Measurements from ENCODE around the gene MDFIC2. TPM values are rescaled to one million over a fixed set of nuclear protein-coding genes. Genes with fewer than 3 reads are reported as not detected.
"Not testable (repeated sequence)": the region's sequence is repeated elsewhere in the genome, so short reads cannot be mapped to it uniquely, and the experiment has no call there.

The MDFIC2 gene
- total RNA-seq, 2 experiments from 2014 or later: not detected

DNA sequence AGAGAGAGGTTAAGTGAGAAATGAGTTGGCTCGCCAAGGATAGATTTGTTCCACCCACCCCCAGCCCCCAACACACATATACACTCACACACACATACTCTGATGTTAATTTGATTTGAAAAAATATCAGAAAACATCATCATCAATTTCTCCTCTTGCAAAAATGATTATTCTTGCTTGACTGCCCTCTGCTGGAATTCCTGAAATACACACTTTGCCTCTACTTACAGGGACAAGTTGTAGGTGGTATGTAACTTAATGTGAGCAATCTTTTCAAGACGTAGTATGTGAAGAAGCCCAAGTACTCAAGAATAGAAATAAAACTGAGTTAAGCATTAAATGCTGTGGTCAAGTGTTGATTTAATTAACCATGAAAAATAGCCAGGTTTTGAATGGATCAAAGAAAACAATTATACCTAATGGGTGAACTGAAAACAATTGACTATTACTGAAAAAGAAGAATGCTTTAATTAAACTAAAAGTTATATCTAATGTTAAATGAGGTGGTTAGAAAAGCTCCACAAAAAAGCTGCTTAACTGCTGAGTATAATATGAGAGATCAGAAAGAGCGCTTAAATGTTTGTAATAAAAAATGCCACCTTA lies 46.6 kb upstream of the MDFIC2 start:
- no peak overlapping the region for H3K4me2 ChIP-seq (ENCODE audit: low read length)
- H3K36me3 ChIP-seq (ENCODE audit: insufficient read depth, low read length): no peaks in the 10 kb centered on the region
- H3K9me3 ChIP-seq (ENCODE audit: low read length): no peaks in the 10 kb centered on the region
- intact Hi-C loops (cut with micrococcal nuclease; ENCODE audit: unreplicated experiment): loop anchor here (5.0 to 10.0 kb wide), 2 partner anchors 112 to 294 kb away; no protein-coding TSS in a partner anchor
- ChIA-PET POLR2A (interaction anchor here (0.6 kb wide), 1 partner anchor 732 kb away, joined by 5 read pairs; no protein-coding TSS in a partner anchor), CTCF (ENCODE audit: unreplicated experiment) (no interaction called here)
- no peak overlapping the region for H3K4me3 ChIP-seq (ENCODE audit: low read depth, low read length, poor library complexity, severe bottlenecking)
- no TSS peak for BruUV-seq (replicated peaks)
- no peaks in the 10 kb centered on the region for H3K9me2 ChIP-seq (ENCODE audit: insufficient read depth, low read length)
- TF ChIP-seq EZH2phosphoT487 (IDR thresholded peaks at IDR 0.05; ENCODE audit: borderline replicate concordance, low read depth, low read length): no peak
- TF ChIP-seq, protein P1, sequence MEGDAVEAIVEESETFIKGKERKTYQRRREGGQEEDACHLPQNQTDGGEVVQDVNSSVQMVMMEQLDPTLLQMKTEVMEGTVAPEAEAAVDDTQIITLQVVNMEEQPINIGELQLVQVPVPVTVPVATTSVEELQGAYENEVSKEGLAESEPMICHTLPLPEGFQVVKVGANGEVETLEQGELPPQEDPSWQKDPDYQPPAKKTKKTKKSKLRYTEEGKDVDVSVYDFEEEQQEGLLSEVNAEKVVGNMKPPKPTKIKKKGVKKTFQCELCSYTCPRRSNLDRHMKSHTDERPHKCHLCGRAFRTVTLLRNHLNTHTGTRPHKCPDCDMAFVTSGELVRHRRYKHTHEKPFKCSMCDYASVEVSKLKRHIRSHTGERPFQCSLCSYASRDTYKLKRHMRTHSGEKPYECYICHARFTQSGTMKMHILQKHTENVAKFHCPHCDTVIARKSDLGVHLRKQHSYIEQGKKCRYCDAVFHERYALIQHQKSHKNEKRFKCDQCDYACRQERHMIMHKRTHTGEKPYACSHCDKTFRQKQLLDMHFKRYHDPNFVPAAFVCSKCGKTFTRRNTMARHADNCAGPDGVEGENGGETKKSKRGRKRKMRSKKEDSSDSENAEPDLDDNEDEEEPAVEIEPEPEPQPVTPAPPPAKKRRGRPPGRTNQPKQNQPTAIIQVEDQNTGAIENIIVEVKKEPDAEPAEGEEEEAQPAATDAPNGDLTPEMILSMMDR (conservative IDR thresholded peaks at IDR 0.05; ENCODE audit: low read length): peak; percentile 82
- no peaks in the 10 kb centered on the region for H4K20me1 ChIP-seq (ENCODE audit: insufficient read depth, low read length)
- H3K79me2 ChIP-seq (ENCODE audit: insufficient read depth, low read depth, low read length): no peaks in the 10 kb centered on the region
- no peak overlapping the region for H3K27ac ChIP-seq (ENCODE audit: low read depth, low read length, poor library complexity, severe bottlenecking)
- H3K4me1 ChIP-seq (ENCODE audit: insufficient read depth, low read length, poor library complexity, severe bottlenecking): no peaks in the 10 kb centered on the region
- no peak overlapping the region for H2AFZ ChIP-seq (ENCODE audit: low read length)
- DNase-seq (ENCODE audit: low spot score): peak; percentile 13

DNA sequence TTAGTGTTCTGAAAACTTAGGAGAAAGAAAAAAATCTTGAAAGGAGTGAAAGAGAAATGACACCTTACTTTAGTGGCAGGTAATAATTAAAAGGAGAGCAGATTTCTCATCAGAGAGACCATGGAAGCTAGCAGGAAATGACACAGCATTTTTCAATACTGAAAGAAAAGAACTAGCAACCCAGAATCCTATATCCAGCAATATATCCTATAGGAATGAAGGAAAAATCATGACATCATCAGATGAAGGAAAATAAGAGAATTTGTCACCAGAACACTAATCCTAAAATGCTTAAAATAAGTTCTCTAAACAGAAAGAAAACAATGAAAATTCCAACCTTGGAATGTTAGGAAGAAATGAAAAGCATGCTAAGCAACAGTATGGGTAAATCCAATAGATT lies 39.8 kb upstream of the MDFIC2 start:
- POLR2A ChIA-PET: interaction anchor here (0.7 kb wide), 1 partner anchor 266 kb away, joined by 3 read pairs; no protein-coding TSS in a partner anchor
- CTCF ChIA-PET (ENCODE audit: unreplicated experiment): no interaction called here
- Histone ChIP-seq H3K4me3 (ENCODE audit: low read depth, low read length, poor library complexity, severe bottlenecking) (no peak overlapping the region), H3K9me3 (ENCODE audit: low read length) (no peaks in the 10 kb centered on the region), H3K27ac (ENCODE audit: low read depth, low read length, poor library complexity, severe bottlenecking) (no peak overlapping the region), H3K4me2 (ENCODE audit: low read length) (no peak overlapping the region), H3K4me1 (ENCODE audit: insufficient read depth, low read length, poor library complexity, severe bottlenecking) (no peaks in the 10 kb centered on the region), H4K20me1 (ENCODE audit: insufficient read depth, low read length) (no peaks in the 10 kb centered on the region), H3K36me3 (ENCODE audit: insufficient read depth, low read length) (no peaks in the 10 kb centered on the region), H3K79me2 (ENCODE audit: insufficient read depth, low read depth, low read length) (no peaks in the 10 kb centered on the region), H3K9me2 (ENCODE audit: insufficient read depth, low read length) (no peaks in the 10 kb centered on the region), H2AFZ (ENCODE audit: low read length) (no peak overlapping the region)
- TF ChIP-seq, protein P1 (conservative IDR thresholded peaks at IDR 0.05; ENCODE audit: low read length): no peak
- TF ChIP-seq EZH2phosphoT487 (IDR thresholded peaks at IDR 0.05; ENCODE audit: borderline replicate concordance, low read depth, low read length): no peak
- intact Hi-C loops (cut with micrococcal nuclease; ENCODE audit: unreplicated experiment): loop anchor here (10.0 kb wide), 1 partner anchor 287 kb away; no protein-coding TSS in a partner anchor
- no TSS peak for BruUV-seq (replicated peaks)
- DNase-seq (ENCODE audit: low spot score): no peak

DNA sequence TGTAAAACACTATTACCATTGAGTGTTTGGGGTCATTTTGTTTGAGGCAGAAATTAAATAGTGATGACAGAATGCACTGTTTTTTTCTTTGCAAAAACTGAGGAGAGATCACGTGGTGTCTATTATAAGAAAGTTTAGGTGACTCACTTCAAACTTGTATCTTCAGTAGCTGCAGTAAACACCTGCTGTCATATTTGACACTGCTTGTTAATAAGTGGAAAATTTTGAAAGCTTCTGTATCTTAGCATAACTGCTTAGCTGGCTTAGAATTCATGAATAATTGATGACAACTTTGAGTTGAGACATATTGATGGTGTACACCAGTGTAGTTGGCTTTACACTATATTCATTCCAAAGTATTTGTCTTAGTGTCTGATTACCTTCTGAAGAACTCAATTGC lies 29.7 kb upstream of the MDFIC2 start:
- no peaks in the 10 kb centered on the region for H3K9me2 ChIP-seq (ENCODE audit: insufficient read depth, low read length)
- ChIA-PET POLR2A (no interaction called here), CTCF (ENCODE audit: unreplicated experiment) (no interaction called here)
- H3K79me2 ChIP-seq (ENCODE audit: insufficient read depth, low read depth, low read length): no peaks in the 10 kb centered on the region
- H3K36me3 ChIP-seq (ENCODE audit: insufficient read depth, low read length): no peaks in the 10 kb centered on the region
- TF ChIP-seq EZH2phosphoT487 (IDR thresholded peaks at IDR 0.05; ENCODE audit: borderline replicate concordance, low read depth, low read length): no peak
- TF ChIP-seq, protein P1 (conservative IDR thresholded peaks at IDR 0.05; ENCODE audit: low read length): no peak
- H3K27ac ChIP-seq (ENCODE audit: low read depth, low read length, poor library complexity, severe bottlenecking): no peak overlapping the region
- H3K9me3 ChIP-seq (ENCODE audit: low read length): no peaks in the 10 kb centered on the region
- no peak overlapping the region for H3K4me2 ChIP-seq (ENCODE audit: low read length)
- no peak overlapping the region for H2AFZ ChIP-seq (ENCODE audit: low read length)
- DNase-seq (ENCODE audit: low spot score): no peak
- intact Hi-C loops (cut with micrococcal nuclease; ENCODE audit: unreplicated experiment): loop anchor here (10.0 kb wide), 1 partner anchor 63 kb away; no protein-coding TSS in a partner anchor
- BruUV-seq (replicated peaks): no TSS peak
- H4K20me1 ChIP-seq (ENCODE audit: insufficient read depth, low read length): no peaks in the 10 kb centered on the region
- no peak overlapping the region for H3K4me3 ChIP-seq (ENCODE audit: low read depth, low read length, poor library complexity, severe bottlenecking)
- H3K4me1 ChIP-seq (ENCODE audit: insufficient read depth, low read length, poor library complexity, severe bottlenecking): no peaks in the 10 kb centered on the region

DNA sequence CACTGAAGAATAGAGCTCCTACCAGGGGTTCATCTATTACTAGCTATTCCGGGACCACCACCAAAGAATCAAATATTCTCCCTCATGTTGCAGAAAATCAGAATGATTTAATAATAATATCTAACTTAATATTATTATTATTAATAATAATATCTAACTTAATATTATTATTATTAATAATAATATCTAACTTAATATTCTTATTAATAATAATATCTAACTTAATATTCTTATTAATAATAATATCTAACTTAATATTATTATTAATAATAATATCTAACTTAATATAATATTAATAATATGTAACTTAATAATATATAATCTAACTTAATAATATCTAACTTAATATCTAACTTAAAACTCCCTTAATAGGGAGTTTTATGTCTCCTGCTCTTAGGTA lies 24.4 kb upstream of the MDFIC2 start:
- H3K9me3 ChIP-seq (ENCODE audit: low read length); H3K36me3 ChIP-seq (ENCODE audit: insufficient read depth, low read length); H3K79me2 ChIP-seq (ENCODE audit: insufficient read depth, low read depth, low read length); intact Hi-C loops (cut with micrococcal nuclease; ENCODE audit: unreplicated experiment); H2AFZ ChIP-seq (ENCODE audit: low read length); H3K9me2 ChIP-seq (ENCODE audit: insufficient read depth, low read length); BruUV-seq (replicated peaks); CTCF ChIA-PET (ENCODE audit: unreplicated experiment); H3K4me2 ChIP-seq (ENCODE audit: low read length); H3K4me3 ChIP-seq (ENCODE audit: low read depth, low read length, poor library complexity, severe bottlenecking); H4K20me1 ChIP-seq (ENCODE audit: insufficient read depth, low read length); H3K27ac ChIP-seq (ENCODE audit: low read depth, low read length, poor library complexity, severe bottlenecking); H3K4me1 ChIP-seq (ENCODE audit: insufficient read depth, low read length, poor library complexity, severe bottlenecking); DNase-seq (ENCODE audit: low spot score): not testable (repeated sequence)
- POLR2A ChIA-PET: interaction anchor here (0.6 to 0.9 kb wide), 4 partner anchors 9 to 417 kb away, joined by 3 to 4 read pairs (median 3); no protein-coding TSS in a partner anchor

All from OCI-LY7 (cell line).